Measurements from ENCODE around the gene CKM.

CKM gene

DNA sequence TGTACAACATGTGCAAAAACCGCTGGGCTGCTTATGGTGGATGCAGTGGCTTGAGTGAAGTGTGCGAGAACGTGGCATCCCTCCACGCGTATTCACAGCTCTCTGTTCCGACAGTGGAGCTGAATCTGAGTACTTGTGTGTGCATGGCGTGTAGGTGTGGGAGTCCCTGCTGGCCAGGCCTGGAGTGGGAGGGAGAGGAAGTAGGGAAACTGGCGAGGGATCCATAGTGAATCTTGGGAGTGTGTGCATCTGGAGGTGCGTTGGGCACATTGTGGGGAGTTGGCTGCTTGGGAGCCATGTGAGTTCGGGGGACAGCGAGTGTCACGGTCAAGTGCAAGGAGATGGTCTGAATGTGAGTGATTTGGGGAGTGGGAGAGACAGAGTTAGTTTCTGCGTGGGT lies 20.2 kb upstream of the CKM start:
- Histone ChIP-seq H3K4me3 (replicated peaks; ENCODE audit: insufficient read depth, low read length) (no peak overlapping the region), H3K27ac (replicated peaks) (no peak overlapping the region), H3K27me3 (ENCODE audit: insufficient read depth, poor library complexity, severe bottlenecking) (peaks cover 15% of the 10 kb centered on the region)
- TF ChIP-seq GABPA (IDR thresholded peaks at IDR 0.05; ENCODE audit: low read depth): no peak
- TF ChIP-seq POLR2AphosphoS5 (IDR thresholded peaks at IDR 0.05; ENCODE audit: low read depth): no peak
- TF ChIP-seq, protein P1, sequence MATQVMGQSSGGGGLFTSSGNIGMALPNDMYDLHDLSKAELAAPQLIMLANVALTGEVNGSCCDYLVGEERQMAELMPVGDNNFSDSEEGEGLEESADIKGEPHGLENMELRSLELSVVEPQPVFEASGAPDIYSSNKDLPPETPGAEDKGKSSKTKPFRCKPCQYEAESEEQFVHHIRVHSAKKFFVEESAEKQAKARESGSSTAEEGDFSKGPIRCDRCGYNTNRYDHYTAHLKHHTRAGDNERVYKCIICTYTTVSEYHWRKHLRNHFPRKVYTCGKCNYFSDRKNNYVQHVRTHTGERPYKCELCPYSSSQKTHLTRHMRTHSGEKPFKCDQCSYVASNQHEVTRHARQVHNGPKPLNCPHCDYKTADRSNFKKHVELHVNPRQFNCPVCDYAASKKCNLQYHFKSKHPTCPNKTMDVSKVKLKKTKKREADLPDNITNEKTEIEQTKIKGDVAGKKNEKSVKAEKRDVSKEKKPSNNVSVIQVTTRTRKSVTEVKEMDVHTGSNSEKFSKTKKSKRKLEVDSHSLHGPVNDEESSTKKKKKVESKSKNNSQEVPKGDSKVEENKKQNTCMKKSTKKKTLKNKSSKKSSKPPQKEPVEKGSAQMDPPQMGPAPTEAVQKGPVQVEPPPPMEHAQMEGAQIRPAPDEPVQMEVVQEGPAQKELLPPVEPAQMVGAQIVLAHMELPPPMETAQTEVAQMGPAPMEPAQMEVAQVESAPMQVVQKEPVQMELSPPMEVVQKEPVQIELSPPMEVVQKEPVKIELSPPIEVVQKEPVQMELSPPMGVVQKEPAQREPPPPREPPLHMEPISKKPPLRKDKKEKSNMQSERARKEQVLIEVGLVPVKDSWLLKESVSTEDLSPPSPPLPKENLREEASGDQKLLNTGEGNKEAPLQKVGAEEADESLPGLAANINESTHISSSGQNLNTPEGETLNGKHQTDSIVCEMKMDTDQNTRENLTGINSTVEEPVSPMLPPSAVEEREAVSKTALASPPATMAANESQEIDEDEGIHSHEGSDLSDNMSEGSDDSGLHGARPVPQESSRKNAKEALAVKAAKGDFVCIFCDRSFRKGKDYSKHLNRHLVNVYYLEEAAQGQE (IDR thresholded peaks at IDR 0.05; ENCODE audit: insufficient replicate concordance, low read depth): no peak
- TF ChIP-seq, protein P2, sequence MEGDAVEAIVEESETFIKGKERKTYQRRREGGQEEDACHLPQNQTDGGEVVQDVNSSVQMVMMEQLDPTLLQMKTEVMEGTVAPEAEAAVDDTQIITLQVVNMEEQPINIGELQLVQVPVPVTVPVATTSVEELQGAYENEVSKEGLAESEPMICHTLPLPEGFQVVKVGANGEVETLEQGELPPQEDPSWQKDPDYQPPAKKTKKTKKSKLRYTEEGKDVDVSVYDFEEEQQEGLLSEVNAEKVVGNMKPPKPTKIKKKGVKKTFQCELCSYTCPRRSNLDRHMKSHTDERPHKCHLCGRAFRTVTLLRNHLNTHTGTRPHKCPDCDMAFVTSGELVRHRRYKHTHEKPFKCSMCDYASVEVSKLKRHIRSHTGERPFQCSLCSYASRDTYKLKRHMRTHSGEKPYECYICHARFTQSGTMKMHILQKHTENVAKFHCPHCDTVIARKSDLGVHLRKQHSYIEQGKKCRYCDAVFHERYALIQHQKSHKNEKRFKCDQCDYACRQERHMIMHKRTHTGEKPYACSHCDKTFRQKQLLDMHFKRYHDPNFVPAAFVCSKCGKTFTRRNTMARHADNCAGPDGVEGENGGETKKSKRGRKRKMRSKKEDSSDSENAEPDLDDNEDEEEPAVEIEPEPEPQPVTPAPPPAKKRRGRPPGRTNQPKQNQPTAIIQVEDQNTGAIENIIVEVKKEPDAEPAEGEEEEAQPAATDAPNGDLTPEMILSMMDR (IDR thresholded peaks at IDR 0.05; ENCODE audit: insufficient read depth, low read length): no peak
- no peak for TF ChIP-seq SPI1 (IDR thresholded peaks at IDR 0.05; ENCODE audit: borderline replicate concordance, low read depth)
- no peak for DNase-seq (ENCODE audit: low read depth in 1 of 2, low spot score in 1 of 2)

DNA sequence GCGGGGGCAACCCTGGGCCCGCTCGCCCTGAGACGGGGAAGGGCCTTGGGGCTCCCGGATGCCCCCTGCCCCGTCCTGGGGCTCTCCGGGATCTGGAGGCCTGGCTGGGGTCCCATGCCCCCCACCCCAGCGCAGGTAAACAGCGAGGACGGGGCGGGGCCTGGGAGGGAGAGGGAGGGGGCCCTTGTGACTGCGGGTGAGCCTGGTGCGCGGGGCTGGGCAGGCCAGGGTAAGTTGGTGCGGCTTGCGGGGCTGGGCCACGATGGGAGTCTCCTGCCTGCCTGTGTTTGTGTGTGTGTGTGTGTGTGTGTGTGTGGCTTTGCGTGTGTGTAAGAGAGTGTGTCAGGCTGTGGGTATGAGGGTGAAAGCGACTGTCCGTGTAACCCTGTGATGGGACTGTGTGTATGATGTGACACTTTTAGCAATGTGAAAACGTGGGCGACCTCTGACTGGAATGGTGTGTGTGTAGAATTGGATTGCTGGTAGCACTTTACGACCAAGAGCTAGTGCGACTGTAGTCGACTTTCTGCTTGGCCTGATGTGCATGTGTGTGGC lies 18.3 kb upstream of the CKM start:
- DNase-seq (ENCODE audit: low read depth in 1 of 2, low spot score in 1 of 2): no peak
- H3K27me3 ChIP-seq (ENCODE audit: insufficient read depth, poor library complexity, severe bottlenecking): peaks cover 4% of the 10 kb centered on the region
- TF ChIP-seq, protein P2 (IDR thresholded peaks at IDR 0.05; ENCODE audit: insufficient read depth, low read length): no peak
- TF ChIP-seq POLR2AphosphoS5 (IDR thresholded peaks at IDR 0.05; ENCODE audit: low read depth): no peak
- TF ChIP-seq GABPA (IDR thresholded peaks at IDR 0.05; ENCODE audit: low read depth): no peak
- H3K4me3 ChIP-seq (replicated peaks; ENCODE audit: insufficient read depth, low read length): peak overlapping the region; percentile 30
- no peak overlapping the region for H3K27ac ChIP-seq (replicated peaks)

DNA sequence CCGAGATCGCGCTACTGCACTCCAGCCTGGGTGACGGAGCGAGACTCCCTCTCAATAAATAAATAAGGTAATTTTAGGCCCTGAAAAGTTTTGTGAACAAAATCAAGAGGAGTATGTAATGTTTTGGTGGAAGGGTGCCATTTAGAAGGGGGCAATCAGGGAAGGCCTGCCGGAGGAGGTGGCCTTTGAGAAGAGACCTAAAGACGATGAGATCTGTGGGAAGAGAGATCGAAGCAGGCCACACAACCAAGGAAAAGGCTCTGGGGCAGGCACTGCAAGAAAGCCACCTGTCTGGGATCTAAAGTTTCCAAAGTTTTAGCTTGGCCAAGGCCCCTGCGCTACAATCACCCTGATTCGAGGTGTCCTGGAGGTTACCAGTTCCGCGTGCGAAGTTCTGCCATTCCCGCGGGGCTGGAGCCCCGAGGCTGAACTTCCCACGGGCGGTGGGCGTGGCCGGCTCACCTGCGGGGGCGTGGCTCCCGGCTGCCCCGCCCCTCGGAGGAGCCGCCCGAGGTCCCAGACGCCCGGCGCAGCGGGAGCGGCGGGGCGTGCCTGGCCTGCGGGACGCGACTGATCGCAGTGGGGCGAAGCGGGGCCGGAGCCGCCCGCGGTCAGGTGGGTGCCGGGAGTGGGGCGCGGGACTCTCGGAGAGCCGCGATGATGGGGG lies 17.7 kb upstream of the CKM start, which contains the start of gene KLC3:
Gene KLC3 (plus strand): TSS at position 519 of the 667 bp plus-strand sequence. CDS start 4,792 bp downstream, outside the sequence.
- peaks cover 4% of the 10 kb centered on the region for H3K27me3 ChIP-seq (ENCODE audit: insufficient read depth, poor library complexity, severe bottlenecking)
- TF ChIP-seq, protein P1 (IDR thresholded peaks at IDR 0.05; ENCODE audit: insufficient replicate concordance, low read depth): no peak
- TF ChIP-seq SPI1 (IDR thresholded peaks at IDR 0.05; ENCODE audit: borderline replicate concordance, low read depth): no peak
- TF ChIP-seq GABPA (IDR thresholded peaks at IDR 0.05; ENCODE audit: low read depth): no peak
- no peak for TF ChIP-seq POLR2AphosphoS5 (IDR thresholded peaks at IDR 0.05; ENCODE audit: low read depth)
- TF ChIP-seq, protein P2 (IDR thresholded peaks at IDR 0.05; ENCODE audit: insufficient read depth, low read length): no peak
- no peak for DNase-seq (ENCODE audit: low read depth in 1 of 2, low spot score in 1 of 2)
- H3K4me3 ChIP-seq (replicated peaks; ENCODE audit: insufficient read depth, low read length): peak within 1 kb of the TSS; percentile 30
- no peak within 1 kb of the TSS for H3K27ac ChIP-seq (replicated peaks)
